ENCODE data around the gene SPATS1. TPM values are rescaled to one million over a fixed set of nuclear protein-coding genes. Genes with fewer than 3 reads are reported as not detected.
A peak's percentile ranks its signal among the peaks of the same experiment; 100 is the strongest.

The SPATS1 gene
- polyA plus RNA-seq, 1 donor from 2014 or later, result not detected

DNA sequence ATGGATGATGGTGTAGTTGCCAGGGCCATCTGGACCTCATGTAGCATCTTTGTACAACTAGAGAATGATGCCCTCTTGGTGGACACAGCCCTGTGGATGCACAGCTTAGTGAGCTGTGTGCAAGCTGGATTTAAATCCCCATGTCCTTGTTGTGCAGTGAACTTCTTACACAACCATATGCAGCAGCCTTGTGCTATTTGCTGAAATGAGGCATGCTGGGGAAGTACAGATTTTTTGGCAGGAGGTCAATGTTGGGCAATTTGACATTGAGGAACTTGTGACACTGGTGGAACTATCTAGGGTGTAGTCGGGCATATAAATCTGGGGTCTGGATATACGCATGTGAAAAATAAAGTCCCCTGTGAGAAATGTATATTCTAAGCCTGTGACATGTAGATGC is 39.3 kb downstream of the SPATS1 start:
- Mint-ChIP-seq H3K36me3 (no peaks in the 10 kb centered on the region), H3K4me1 (peaks cover 0 to under 1% (median 0%) of the 10 kb centered on the region in 3 donors), H3K4me3 (no peak overlapping the region), H3K27me3 (peaks cover 1% of the 10 kb centered on the region), H3K9me3 (no peaks in the 10 kb centered on the region), H3K27ac (no peak overlapping the region)

DNA sequence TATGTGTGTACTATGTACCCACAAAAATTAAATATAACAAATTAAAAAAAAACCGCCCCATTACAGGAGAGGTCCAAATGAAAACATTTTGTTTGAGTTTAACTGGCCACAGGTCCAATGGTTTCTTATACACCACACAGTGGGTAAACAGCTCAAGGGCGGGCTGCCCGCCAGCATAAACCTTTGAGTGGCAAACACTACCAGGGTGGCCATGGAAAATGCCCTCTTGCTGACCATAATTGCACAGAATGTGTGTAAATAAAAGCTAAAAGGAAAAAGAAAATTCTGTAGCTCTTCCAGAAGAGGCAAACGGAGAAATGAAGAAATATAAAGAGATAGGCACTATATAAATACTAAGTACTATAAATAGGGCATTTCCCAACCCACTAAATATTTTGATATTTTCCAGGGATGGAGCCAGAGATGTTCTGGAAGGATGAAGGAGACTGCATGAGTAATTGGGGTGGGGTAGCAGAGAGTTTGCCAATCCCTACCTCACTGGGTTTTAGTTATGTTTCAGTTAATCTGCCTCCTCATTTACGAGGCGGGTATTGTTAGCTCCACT is 44.0 kb downstream of the SPATS1 start:
- H3K27ac Mint-ChIP-seq, result peak overlapping the region; percentile 88 to 97 (median 95)
- peak overlapping the region; percentile 87 to 100 (median 97) for H3K4me3 Mint-ChIP-seq
- H3K4me1 Mint-ChIP-seq, result peaks cover 26 to 33% (median 30%) of the 10 kb centered on the region in 3 donors
- H3K36me3 Mint-ChIP-seq, result no peaks in the 10 kb centered on the region
- no peaks in the 10 kb centered on the region for H3K27me3 Mint-ChIP-seq
- H3K9me3 Mint-ChIP-seq, result no peaks in the 10 kb centered on the region

DNA sequence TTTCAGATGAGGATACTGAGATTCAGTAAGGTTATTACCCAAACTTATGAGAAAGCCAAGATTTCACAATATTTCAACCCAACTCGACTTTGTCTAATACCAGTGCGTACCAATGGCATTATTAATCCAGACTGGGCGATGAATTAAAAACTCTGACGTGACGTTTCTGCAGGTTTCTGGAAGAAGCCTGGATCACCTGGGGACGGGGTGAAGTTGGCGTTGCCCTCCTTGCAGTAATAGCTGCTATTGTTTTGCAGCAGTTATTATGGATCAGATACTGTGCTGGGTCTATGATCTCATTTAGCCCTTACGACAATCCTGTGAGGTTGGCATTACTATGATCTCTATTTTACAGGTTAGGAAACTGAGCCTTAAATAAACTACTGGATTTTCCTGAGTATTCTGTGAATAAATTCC is 44.5 kb downstream of the SPATS1 start:
- Mint-ChIP-seq H3K4me1 (peaks cover 27 to 33% (median 30%) of the 10 kb centered on the region in 3 donors), H3K9me3 (no peaks in the 10 kb centered on the region), H3K27me3 (no peaks in the 10 kb centered on the region), H3K36me3 (no peaks in the 10 kb centered on the region), H3K4me3 (peak overlapping the region; percentile 87 to 100 (median 97)), H3K27ac (peak overlapping the region; percentile 88 to 97 (median 95))

DNA sequence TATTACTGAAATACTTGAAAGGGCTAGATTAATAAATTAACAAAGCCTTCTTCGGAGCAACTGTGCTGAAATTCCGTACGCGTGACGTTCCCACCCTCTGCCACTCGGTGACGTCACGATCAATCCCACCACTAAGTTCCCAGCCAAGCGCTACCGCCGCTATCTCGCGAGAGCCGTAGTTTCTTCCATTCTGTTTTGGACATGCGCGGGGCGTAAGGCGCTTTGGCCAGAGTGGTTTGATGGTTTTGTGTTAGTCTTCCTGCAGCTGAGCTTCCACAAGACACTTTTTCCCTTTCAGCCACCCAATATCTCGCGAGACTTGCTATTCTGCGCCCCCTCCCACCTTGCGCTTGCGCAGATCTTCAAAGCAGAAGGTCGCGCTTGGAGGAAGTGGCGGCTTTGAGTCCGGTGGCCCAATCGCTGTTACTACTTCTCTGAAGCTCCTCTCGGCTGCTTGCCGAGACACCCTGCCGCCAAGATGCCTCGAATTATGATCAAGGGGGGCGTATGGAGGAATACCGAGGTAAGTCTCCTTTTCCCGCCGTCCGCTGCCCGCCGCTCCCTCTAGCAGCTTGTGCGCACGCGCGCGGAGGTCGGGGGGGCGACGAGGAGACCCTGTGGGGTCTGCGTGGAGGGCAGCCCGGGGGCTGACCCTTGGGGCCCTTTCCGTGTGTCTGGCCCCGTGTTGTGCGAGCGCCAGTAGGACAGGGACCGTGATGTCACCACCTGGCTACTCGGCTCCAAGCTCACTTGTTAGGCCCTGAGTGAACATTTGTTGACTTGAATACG is 45.1 kb downstream of the SPATS1 start, which contains the start of gene CDC5L:
Gene CDC5L, plus strand, starts transcription at position 361 of the 789 bp plus-strand sequence. Its CDS starts 118 bp downstream, at position 479.
- Mint-ChIP-seq H3K4me1 (peaks cover 27 to 33% (median 30%) of the 10 kb centered on the region in 3 donors), H3K36me3 (no peaks in the 10 kb centered on the region), H3K27ac (peak within 1 kb of the TSS; percentile 88 to 97 (median 95)), H3K4me3 (peak within 1 kb of the TSS; percentile 87 to 100 (median 97)), H3K27me3 (no peaks in the 10 kb centered on the region), H3K9me3 (no peaks in the 10 kb centered on the region)

DNA sequence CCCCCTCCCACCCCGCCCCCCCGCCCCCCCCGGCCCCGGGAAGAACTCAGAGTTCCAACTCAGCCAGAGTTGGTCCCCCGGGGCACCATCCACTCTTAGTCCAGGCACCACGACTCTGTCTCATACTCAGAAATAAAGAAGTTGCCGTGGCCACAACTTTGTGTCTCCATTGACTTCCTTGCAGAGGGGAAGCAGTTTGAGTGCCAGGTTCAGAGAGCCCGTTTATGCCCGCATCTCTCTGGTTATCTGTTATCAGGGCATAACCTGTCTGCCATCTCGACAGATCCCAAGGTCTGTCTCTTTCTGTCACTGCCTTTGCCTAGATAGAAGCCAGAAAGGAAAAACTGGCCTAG is 45.7 kb downstream of the SPATS1 start:
- Mint-ChIP-seq H3K36me3 (no peaks in the 10 kb centered on the region), H3K27me3 (no peaks in the 10 kb centered on the region), H3K27ac (peak overlapping the region; percentile 56 to 95 (median 88)), H3K4me3 (peak overlapping the region; percentile 87 to 100 (median 97)), H3K4me1 (peaks cover 27 to 33% (median 30%) of the 10 kb centered on the region in 3 donors), H3K9me3 (no peaks in the 10 kb centered on the region)

DNA sequence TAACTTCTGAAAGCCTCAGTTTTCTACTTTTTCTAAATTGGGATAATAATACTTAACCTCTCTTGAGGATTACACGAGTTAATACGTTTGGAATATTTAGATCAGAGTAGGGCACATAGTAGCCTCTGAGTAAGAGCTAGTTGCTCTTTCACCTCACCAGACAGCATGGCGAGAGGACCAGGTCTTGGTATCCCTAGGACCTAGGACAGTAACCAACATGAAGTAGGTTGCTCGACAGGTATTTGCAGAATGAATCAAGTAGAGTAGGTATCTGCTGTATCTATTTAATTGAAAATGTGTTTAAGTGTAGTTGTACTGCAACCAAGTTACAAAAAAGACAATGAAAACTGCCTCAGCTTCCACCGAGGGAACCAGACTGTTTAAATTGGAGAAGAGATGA is 46.4 kb downstream of the SPATS1 start:
- Mint-ChIP-seq H3K27ac (peak overlapping the region in 2 of 3 donors; percentile 88 to 95), H3K9me3 (no peaks in the 10 kb centered on the region), H3K36me3 (no peaks in the 10 kb centered on the region), H3K27me3 (no peaks in the 10 kb centered on the region), H3K4me3 (peak overlapping the region; percentile 87 to 100 (median 97)), H3K4me1 (peaks cover 27 to 33% (median 30%) of the 10 kb centered on the region in 3 donors)

DNA sequence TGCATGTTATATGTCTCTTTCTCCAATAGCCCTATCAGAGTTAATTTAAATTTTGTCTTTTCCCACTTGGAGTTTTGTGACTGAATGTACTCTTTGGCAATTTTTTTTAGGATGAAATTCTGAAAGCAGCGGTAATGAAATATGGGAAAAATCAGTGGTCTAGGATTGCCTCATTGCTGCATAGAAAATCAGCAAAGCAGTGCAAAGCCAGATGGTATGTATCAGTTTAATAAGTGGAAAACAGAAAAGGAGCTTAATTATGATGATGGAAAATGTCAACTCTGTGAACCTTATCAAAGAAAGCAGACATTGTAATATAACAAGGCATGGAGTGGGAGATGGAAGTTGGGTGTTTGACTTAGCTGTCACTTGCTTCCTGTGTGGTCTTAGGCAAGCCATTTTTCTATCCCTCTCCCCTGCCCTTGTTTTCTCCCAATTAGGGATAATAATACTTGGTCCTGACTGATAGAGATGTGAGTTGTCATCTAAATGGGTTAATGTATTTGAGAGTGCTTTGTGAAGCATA is 47.8 kb downstream of the SPATS1 start:
- Mint-ChIP-seq H3K27ac (peak overlapping the region; percentile 40 to 88 (median 78)), H3K27me3 (no peaks in the 10 kb centered on the region), H3K9me3 (no peaks in the 10 kb centered on the region), H3K4me3 (peak overlapping the region in 2 of 4 donors; percentile 24 to 87), H3K36me3 (peaks cover 2% of the 10 kb centered on the region), H3K4me1 (peaks cover 27 to 35% (median 30%) of the 10 kb centered on the region in 3 donors)

Other genes with a start within 250 kb of the SPATS1 start
- 70.6 TPM for gene MRPL14, start 215.2 kb upstream of the SPATS1 start, polyA plus RNA-seq
- gene TMEM63B, start 215.1 kb upstream of the SPATS1 start, polyA plus RNA-seq, result 2.8 TPM
- gene CAPN11, start 183.8 kb upstream of the SPATS1 start, polyA plus RNA-seq, result not detected
- gene MYMX, start 125.7 kb upstream of the SPATS1 start, polyA plus RNA-seq, result not detected
- 5.4 TPM for gene SLC29A1, start 119.1 kb upstream of the SPATS1 start, polyA plus RNA-seq
- gene HSP90AB1, start 95.5 kb upstream of the SPATS1 start, polyA plus RNA-seq, result 435 TPM
- 42.6 TPM for gene SLC35B2, start 85.1 kb upstream of the SPATS1 start, polyA plus RNA-seq
- gene NFKBIE, start 77.1 kb upstream of the SPATS1 start, polyA plus RNA-seq, result 23.5 TPM
- not detected for gene TMEM151B, start 72.2 kb upstream of the SPATS1 start, polyA plus RNA-seq
- gene AARS2, start 29.3 kb upstream of the SPATS1 start, polyA plus RNA-seq, result 10.2 TPM
- gene CDC5L, start 45.1 kb downstream of the SPATS1 start, polyA plus RNA-seq, result 16.0 TPM

All from IgD-negative memory B cell (primary cell).